Stimulated activated CD8-positive, alpha-beta memory T cell treated with anti-CD3 and anti-CD28 coated beads, Interleukin-2, amount 100 ng/mL, for 1 hour (primary cell): ENCODE results near the gene CDH23.
"Not testable (repeated sequence)": the region's sequence is repeated elsewhere in the genome, so short reads cannot be mapped to it uniquely, and the experiment has no call there.

Source experiments
- DNase-seq, 2 donors: peaks; one replicate each; pipeline ENCODE4 v3.0.0-alpha.2; 2020; ENCODE audit warnings: low read depth in 2 of 2

CDH23 gene

DNA sequence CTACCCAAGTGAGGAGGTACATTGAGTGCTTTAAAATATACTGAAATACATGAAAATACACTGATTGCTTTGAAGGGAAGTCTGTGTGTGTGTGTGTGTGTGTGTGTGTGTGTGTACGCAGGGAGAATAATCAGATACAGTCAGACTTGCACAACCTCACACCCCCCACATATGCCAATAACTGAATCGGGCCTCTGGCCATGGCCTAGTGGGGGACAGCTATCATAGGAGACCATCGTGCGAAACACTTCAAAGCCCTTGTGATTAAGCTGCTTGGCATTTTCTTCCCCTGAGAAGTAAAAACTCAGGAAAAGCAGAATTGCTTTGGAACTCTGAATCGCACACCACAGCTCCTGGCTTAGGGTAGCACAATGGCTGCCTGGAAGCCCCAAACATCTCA, 187.7 kb downstream of the CDH23 start:
- DNase-seq, result no peak

DNA sequence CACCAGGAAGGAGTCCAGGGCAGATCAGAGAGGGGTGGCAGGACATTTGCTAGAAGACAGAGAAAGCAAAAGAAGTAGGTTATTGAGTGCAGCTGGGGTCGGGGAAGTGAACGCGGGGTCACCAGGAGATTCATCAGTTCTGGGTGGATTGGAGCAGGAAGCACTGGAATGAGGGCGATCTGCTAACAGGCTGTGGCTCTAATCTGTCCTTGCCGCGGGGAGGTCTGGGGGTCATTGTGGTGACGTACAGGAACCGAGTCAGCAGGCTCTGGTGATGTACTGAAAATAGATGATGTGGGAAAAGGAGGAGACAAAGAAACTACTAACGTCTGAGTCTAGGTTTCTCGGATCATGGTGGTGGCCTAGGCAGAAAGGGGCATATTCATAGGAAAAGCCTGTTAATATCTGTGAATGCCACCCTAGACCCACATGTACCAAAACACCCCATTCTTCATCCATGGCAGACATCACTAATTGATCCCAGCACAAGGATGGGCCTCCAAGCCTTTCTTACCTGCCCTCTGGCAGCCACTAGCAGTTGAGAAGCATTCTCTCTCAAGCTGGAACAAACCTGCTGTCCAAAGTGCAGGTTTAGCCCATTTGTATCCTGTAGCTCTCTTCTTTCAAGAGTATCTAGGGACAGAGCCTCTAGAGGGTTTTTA, 188.3 kb downstream of the CDH23 start:
- DNase-seq, result no peak

DNA sequence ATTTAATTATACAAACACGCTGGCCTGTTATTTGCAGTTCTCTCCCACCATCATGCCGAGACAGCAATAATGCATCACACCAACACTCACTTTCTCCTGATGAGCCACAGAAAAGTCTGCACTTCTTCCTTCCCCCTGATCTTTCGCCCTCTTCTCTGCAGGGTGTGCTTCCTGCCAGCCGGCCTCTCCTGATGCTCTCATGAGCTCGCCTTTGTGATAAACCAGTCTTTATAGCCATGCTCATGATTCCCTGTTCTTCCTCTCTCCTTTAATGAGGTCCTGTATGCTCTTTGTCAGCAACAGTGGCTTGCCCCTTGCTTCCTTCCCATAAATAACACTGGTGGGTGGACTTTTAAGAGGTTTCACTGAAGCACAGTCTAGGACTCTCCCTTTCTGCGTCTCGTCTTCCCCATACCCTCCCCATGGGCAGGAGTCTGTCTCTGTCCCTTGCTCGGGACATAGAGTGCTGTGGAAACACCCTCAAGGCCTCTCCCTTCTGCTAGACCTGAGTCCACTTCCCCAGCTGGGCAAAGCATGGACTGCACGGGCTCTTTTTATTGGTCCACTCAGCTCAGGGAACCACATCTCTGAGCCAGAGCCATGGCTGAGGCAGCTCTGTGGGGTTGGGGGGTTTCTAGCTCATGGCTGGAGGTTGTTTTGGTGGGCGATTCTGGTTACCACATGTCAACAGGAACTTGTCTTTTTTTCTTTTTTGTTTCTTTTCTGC, 189.0 kb downstream of the CDH23 start:
- no peak for DNase-seq

DNA sequence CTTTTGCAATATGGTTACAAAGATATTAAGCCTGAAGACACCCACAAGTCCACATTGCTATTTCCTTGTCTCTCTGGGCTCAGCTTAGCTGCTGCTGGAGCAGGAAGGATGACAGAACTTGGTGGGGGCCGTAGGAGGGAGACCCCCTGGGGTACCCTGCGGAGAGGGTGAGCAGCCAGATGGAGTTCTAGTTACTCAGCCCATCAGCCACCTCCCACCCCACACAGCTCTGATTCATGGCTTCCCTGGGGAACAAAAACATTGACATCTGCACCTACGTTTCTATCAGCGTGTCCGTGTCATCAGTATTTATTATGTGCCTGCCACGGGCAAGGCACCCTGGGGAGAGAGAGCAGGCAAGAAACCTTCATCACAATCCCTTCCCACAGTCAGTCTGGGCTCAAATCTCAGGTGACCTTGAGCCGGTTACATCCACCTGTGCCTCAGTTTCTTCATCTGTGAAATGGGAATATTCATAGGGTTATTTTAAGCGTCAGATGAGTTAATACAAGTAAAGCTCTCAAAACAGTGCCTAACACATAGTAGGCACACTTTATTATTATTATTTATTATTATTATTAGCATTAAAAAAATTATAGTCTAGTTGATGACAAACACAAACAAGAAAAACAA, 191.3 kb downstream of the CDH23 start:
- no peak for DNase-seq

DNA sequence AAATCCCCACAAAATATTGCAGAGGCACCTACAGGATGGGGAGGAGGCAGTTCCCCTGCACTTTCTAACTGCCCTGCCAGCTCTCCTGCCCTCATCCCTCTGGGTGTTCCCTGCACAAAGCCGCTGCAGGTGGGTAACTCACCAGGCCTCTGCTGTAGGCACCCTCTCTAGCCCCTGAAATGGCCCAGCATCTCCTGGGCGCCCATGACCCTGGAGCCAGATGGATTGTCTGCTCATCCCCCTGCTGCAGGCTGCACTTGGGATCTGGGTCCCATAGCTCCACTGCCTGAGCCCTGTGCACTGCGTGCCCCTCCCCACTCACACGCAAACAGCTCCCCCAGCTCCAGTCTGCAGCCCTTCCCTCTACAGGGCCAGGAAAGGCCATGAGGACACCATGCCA, 192.0 kb downstream of the CDH23 start:
- DNase-seq, result no peak

DNA sequence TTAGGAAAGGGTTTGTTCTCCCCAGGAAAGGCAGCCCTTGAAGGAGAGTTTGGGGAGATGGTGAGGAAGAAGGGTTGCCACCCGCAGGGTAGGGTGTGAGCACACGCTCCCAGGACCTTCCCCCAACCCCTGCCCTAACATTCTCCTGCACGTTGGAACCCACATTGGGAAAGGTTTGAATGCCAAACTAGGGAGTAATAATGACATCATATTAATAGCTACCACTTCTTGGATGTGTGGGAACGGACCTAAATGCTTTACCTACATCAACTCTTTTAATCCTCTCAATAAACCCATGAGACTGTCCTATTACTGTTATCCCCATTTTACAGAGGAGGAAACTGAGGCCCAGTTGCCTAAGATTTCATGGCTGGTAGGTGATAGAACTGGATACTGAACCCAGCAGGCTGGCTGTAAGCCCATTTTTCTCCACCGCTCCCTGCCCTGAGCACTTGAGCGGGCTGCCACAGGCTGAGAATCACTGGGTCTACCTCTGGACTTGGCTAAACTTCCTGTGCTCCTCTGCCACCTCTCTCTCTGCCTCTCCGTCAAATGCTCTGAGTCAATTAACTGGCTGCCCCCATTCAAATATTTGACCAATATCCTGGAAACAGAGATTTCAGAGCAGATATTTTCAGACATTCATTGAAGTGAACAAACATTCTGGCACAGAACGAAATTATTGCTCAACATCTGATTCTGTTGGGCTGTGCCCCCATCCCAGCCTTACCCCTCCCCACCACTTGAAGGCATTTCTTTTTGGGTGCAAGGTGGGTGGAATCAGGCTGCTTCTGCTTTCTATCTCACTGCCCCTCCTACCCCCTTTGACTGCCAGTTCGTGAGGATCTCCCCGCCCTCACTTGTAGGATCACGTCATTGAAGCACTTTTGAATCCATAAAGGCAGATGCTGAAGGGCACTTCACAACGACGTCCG, 193.2 kb downstream of the CDH23 start:
- no peak for DNase-seq

DNA sequence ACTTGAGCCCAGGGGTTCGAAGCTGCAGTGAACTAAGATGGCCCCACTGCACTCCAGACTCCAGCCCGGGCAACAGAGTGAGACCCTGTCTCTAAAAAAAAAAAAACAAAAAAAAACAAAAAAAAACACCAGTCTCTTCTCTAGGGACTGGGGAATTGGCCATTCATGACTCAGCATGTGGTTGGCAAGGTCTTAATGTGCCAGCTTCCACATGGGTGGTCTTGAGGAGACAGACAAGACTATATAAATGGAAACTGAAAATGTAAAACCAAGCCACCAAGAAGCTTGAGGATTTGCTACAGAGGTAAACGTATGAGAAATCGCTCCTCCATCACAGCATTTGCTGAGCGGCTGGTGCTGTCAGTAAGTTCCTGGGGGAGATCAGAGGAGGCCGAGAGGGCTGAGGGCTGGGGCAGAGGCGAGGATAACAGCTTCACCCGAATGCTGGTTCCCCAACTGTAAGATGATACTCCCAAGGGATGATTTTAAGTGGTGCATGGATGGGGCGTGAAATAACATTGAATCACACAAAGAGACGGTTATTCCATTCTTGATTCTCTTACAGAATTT, 194.1 kb downstream of the CDH23 start:
- no peak for DNase-seq

DNA sequence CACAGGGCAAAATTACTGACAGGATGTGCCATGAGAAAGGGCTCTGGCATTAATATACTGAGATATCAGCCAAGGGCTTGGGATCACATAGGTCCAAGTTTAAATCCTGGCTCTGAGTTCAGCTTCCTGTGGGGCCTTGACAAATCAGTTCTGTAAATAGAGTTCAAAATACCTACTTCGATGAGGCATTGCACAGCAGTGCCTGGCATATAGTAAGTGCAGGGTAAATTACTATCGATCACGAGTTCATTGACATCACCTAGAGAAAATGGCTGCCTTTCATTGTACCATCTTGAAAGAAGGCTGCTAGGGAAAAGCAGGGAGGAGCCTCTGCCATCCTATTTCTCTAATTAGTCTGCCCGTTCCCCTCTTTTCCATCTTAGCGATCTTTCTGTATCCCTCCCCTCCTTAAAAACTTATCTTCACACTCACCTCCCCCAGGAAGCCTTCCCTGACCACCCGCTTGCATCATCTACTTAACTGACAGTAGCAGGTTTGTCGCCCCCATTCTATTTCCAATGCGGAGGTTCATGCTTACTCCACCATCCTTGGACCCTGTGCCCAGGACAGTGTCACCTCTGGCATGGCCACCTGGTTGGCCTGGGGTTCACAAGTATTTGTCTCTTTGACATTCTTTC, 198.3 kb downstream of the CDH23 start:
- DNase-seq, result no peak

DNA sequence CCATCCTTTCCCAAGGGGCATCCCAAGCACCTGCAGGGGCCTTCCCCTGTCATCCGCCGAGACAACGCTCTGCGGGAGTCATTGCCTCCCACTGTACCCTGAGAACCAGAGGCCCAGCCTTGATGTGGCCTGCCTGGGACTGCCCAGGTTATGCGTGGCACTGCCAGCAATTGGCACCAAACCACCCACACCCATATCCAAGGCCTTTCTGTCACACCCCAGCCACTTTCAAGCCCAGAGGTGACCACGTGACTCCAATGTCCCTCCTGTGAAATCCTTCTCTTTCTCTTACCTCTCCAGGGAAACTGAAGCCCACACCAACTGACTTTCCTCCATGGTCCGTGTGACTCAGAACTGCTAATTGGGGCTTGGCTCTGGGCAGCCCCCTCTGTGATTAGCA, 198.9 kb downstream of the CDH23 start:
- no peak for DNase-seq

DNA sequence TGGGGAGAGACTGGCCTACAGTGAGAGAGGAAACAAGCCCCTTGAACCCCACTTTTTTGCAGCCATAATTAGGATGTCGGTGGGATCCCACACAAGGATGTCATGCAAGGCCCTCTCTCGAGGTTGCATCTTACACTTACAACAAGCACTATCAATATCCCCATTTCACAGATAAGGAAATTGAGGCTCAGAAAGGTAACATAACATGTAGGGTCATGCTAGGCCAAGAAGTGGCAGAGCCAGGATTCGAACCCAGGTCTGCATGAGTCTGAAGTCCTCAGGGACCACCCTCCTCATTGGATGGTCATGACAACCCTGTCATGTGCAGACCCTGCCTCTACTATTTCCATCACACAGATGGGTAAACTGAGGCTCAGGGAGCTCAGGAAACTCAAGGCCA, 199.4 kb downstream of the CDH23 start:
- no peak for DNase-seq

DNA sequence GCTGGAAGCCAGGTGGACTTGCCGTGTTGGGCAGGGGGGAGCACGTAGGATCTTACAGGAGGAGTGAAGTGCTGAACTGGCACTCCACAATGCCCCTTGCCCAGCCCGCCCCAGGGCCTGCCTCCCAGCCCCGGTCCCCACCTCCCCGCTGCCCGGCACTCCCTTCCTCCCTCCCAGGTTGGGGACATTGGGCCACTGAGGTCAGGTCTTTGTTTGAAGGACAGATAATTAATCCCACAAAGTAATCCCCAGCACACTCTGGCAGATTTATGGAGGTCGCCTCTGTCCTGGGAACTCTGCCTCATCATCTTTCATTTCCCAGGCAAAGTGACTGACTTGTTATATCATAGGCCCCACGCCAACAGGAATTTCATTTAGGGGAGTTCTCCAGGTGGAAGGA, 200.0 kb downstream of the CDH23 start:
- no peak for DNase-seq

DNA sequence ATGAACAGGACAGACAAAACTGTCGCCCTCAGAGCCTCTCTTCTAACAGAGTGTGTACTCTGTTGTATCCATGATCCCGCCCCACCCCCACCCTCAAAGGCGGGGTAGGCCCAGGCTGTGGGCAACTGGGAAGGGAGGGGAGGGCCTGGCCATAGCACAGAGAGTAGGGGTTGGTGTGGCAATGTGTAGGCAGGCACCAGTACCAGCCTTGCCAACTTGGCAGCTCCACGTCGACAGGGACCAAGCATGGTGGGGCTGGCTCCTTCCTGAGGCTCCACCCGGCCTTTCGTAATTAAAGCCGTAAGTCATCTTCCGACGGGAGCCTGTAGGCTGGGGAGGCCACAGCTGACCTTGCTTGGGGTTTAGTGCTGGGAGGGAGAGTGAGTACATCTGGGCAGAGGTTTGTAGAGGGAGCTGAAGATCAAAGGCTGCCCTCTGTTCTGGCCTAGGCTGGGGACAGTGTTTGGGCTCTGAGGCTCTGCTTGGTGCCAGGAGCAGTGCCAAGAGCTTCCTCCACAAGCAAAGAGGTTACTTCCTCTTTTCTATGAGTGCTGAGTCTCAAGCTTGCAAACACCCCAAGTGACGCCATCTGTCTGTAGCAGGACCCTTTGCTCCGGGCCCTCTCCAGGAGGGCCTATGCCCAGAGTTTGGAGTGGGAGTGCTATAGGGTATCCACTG, 201.2 kb downstream of the CDH23 start:
- no peak for DNase-seq

DNA sequence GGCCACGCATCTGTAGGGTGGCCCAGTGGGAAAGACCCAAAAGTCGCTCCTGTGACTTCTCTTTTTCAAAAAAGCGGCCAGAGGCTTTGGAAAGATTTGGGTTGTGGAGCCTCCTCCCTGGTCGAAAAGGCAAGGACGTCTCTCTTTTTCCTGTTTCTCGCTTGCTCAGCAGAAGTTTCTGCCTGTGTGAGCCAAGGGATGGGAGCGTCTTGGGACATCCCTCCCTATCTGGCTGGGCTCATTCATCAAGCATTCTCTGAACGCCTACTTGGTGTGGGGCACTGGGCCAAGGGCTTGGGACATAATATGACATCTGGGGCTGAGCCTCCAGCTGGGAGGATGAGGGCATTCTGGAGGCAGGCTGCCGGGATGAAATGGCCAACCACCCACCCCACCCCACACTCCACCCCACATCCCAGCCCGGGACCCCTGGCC, 201.9 kb downstream of the CDH23 start:
- no peak for DNase-seq

DNA sequence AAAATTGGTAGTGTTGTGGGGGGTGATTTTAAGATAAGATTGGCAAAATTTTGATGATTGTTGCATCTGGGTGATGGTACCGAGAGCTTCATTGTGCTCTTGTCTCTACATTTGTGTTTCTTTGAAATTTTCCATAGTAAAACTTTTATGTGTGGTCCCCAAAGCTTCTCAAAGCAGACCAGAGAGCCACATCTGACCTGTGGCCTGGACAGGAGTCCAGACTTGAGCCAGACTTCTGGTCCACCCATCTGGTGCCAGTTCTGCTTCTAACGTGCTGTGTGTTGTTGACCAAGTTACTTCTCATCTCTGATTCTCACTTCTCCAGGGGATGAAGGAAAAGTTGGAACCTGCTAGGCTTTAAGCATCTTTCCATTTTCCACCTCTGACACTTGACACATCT, 202.8 kb downstream of the CDH23 start:
- no peak for DNase-seq

DNA sequence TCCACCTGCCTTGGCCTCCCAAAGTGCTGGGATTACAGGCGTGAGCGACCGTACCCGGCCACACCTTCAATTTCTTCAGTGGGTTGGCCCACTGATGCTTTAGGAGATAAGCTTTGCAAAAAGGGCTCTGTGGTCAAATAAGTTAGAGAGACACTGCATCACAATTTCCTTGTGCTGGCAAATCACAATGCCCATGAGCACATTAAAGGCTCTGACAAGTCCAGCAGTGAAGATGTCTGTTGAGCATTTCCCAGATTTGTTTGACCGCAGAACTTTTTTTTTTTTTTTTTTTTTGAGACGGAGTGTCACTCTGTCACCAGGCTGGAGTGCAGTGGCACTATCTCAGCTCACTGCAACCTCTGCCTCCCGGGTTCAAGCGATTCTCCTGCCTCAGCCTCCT, 203.5 kb downstream of the CDH23 start:
- not testable (repeated sequence) for DNase-seq

DNA sequence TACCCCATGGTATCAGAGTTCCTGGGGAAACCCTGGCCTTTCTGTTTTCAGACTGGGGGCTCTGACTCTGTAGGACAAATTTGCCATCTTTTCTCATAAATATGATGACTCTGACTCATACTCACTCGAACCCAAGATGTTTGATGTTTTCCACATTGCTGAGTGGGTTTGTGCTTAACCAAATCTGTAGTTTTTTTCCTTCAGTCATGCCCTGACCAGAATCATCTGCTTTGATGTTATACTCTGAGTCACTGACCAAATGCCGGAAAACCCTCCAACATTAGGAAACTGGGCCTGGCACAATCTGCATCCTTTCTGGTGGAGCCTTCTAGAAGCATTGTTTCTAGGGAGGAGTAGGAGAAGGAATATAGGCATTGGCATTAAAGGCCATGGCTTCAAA, 204.1 kb downstream of the CDH23 start:
- DNase-seq, result no peak

DNA sequence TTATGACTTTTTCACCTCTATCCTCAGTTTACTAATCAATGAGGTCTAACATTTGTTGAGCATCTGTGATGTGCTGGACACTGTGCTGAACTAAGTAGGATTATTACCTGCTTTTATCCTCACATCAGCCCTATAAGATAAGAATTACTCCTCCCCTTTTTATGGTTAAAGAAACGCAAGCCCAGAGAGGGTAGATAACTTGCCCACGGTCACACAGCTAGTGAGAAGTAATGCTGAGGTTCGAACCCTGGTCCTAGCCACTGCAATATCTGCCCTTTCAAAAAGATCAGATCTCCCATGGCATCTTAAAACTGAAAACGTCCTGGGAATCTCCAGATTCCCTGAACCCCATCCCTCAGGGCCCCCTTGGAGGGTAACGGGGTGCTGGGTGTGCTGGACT, 204.6 kb downstream of the CDH23 start:
- no peak for DNase-seq

DNA sequence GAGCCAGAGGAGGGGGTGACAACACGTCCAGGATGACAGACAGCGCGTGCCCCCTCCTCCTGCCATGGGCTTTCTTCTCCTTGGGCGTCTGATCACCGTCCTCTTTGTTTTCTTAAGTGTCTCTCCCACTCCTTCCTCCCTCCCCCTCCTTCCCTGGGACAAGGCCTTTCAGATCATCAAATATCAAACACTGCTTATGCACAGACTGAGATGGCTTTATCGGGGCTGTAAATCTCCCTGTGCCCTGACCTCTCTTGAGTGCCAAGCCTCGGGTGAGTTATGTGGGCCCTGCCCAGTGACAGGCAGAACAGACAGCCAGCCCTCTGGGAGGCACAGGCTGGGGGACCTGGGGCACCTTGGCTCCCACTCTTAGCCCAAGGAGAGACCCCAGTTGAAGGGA, 206.4 kb downstream of the CDH23 start:
- DNase-seq, result no peak

DNA sequence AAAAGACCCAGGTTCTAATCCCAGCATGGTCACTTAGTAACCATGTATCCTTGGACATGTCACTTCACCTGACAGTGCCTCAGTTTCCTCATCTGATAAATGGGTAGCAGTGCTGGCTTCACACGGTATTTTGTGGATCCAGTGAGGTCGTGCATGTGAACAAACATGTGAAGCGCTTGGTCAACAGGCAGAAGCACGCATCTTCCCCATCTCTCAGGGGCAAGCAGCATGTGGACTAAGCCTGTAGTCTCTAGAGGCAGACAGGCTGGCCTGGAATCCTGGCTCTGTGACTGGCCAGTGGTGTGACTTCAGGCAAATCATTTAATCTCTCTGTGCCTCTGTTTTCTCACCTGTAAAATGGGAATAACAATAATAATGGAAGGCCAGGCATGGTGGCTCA, 207.0 kb downstream of the CDH23 start:
- DNase-seq, result no peak

DNA sequence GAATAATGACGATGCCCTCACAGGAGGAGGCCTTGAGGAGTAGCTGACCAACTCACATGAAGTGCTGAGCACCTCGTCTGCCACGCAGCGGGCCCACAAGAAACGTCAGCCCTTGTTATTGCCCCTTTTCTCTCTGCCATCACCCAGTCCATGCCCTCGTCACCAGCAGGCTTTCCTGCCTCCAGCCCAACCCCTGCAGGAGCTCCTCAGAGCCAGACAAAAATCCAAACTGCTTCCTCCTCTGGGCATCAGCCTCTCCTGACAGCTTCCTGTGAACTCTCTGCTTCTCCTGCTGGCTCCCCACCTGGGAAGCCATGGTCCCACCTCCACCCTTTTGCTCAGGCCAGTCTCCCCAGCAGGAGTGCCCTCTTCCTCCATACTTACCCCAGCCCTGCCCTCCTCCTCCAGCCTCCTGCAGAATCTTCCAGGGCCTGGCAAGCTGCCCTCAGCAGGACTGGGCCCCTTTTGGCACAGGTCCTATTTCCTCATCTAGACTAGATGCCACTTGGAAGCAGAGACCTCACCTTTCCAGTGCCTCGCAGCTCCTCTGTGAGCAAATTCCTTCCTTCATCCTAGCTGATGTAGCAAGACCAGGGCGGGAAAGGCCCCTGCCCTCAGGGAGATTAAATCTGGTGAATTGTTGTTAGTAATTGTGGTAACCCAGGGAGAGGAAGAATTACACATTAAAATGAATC, 207.8 kb downstream of the CDH23 start:
- no peak for DNase-seq
